GM19395 (cell line): Measurements from ENCODE around the gene COL6A5.
"Not testable (repeated sequence)": the region's sequence is repeated elsewhere in the genome, so short reads cannot be mapped to it uniquely, and the experiment has no call there.

Source experiments
- ATAC-seq: cut with Tn5 transposase; IDR thresholded peaks from one replicate; pipeline ENCODE4 v1.9.1; 2021; ENCODE audit warnings: mild to moderate bottlenecking, moderate library complexity; ENCODE audit not compliant: unreplicated experiment

COL6A5 gene

DNA sequence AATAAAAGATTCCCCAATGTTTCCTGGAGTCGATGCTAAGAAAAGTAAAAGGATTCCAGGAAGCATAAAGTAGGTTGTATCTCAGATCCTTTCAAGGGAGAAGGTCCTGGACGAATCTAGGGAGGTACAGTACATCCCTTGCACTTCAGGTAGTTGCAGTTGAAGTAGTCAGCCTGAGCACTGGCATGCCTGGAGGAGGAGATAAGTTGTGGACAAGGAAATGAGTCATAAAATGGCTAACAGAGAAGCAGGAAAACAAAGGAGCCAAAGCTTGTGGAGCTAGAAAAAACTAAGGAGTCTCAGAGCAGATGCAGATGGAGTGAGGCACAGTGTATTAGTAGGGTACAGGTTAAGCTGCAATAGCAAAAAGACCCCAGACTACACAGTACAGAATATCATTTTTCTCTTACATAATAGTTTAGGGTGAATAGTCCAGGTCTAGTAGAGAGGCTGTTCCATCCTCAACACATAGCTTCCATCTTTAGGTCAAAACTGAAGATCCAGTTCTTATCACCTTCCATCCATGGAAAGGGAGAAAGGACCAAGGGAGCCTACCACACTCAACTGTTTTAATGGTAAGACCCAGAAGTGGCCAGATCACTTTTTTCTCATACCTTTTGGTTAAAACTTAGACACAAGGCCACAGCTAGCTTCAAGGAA is 41.3 kb downstream of the COL6A5 start:
- no peak for ATAC-seq

DNA sequence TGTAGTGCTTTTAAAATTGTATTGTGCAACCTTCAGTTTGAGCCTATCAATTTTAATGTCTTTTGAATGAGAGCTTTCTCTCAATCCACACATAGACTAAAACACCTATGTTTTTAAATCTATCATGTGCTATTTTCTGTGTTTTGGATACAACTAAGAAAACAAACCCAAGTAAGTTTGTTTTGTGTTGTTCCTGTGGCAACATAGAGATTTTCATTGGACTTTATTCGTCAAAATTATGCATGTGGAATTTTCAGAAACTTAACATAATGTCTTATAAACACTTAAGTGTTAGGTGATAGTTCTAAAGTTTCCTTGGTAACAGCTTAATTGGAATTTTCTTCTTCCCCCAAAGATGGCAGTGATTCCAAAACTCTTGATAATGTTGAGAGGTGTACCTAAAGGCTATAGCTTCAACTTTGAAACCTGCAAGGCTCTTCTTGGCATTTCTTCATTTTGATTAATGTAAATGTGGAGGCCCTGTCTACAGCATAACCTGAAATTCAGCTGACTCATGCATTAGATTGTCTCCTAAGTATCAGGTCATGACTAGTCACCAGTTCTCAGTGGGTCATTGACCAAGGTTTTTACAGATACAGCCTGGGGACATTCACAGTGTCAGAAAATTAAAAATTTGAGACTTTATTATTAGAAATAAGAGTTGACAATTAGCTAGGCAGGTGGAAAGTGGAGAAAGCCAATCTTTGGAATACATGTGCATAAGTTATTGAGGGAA is 44.4 kb downstream of the COL6A5 start:
- no peak for ATAC-seq

DNA sequence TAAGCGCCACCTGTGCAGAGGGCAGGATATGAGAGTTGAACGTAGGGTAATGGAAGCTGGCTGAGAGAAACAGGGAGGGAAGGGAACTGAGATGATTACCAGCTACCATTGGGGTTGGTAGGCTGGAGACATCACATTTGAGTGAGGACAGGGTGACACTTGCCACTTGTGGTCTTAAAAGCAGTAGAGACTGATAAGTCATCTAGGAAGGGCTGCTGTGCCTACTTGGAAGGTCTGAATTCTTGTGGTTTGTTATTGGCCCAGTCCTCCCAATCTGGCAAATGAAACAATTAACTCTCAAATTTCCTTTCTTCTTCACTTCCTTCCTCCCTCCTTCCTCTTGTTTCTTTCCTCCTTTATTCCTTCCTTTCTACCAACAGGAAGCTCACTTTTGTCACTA is 46.8 kb downstream of the COL6A5 start:
- ATAC-seq, result no peak

DNA sequence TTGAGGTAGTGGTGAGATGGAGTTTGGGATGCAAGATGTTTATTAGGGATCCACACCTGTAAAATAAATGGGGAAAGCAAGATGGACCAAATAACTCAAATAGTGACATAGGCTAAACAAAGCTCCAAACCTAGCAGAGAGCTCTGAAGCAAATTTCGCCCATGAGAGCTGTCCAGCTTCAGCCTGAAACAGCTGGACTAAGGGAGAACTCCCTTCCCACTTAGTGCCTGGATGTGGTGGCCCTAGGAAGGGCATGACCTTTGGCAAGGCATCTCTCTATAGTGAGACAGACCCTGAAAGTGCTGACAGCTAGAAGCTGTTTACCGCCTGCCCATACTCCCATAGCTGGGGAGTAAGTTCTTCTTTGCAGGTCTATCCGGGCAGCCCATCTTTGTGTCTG is 48.1 kb downstream of the COL6A5 start:
- ATAC-seq, result no peak

DNA sequence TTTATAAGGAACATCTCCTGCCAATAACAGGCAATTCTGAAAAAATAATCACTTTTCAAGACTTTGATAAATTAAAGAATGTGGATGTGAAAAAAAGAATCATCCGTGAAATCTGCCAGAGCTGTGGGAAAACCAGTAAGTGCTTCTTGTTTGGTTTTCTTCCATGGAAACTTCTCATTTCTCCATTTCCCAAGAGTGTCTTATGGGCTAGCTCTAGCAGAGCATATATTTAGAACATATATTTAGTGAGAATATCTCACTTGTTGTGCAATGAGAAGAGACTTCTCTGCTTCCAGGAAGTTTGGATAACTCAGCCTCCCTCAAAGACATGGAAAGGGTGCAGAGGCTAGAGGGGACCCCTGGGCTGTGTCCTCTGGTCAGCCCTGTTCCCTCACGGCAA is 49.9 kb downstream of the COL6A5 start:
- no peak for ATAC-seq

DNA sequence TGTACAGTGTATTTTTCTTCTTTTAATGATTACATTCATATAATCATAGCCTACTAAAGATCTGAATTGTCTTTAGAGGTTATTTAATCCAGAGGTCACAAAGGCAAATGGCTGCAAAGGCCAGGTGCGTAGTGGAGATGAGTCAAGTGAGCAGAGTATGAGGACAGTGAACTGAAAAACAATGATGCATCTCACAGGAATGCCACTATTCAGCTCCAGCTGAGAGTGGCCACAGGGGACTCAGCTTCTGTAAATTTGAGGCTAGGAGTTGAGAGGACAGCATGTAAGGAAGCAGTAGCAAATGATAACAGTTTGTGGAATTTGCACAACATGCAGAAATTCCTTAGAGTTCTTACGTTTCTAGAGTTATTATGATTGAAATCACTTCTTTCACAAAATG is 50.4 kb downstream of the COL6A5 start:
- ATAC-seq, result no peak

DNA sequence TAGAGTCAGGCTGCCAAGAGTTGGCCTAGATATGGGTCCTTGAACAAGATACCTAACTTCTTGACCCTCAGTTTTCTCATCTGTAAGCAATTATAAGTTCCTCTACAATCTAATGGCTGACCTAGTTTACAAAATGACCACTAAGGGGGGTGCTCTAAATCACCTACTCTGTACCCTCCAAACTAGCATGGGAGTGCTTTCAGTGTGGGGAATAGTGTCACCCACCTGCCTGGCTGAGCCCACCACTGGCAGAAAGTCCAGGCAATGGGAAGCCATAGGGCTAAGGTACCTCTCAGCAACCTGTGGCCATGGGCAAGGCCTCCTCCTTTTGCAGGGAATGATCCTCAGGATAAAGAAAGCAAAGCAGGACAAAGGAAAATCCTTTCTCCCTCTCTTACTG is 58.9 kb downstream of the COL6A5 start:
- no peak for ATAC-seq

DNA sequence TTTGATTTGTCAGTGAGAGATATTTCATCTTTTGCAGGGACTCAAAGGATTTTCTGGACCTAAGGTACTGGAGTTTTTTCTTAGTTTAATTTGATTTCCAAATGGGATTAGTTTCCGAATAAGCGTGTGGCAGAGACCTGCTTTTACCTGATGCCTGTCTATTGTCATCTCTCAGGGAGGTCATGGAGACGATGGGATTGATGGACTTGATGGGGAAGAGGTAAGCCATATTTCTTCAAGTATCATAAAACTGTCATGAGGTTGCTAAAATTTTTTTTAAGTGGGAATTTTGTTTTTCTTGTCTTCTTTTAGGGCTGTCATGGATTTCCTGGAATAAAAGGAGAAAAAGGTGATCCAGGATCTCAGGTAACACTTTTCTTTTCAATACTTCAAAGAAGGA is 60.5 kb downstream of the COL6A5 start:
- ATAC-seq, result no peak

DNA sequence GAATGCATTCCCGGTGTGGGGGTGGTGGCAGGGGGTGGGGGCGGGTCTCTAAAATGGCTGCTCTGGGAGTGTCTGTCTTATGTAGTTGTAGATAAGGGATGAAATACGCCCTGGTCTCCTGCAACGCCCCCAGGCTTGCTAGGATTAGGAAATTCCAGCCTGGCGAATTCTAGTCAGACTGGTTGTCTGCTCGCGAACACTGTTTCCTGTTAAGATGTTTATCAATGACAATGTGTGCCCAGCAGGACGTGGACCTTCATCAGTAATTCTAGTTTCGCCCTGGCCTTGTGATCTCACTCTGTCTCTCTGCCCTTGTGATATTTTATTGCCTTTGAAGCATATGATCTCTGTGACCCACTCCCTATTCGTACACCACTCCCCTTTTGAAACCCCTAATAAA is 62.8 kb downstream of the COL6A5 start:
- ATAC-seq, result not testable (repeated sequence)

DNA sequence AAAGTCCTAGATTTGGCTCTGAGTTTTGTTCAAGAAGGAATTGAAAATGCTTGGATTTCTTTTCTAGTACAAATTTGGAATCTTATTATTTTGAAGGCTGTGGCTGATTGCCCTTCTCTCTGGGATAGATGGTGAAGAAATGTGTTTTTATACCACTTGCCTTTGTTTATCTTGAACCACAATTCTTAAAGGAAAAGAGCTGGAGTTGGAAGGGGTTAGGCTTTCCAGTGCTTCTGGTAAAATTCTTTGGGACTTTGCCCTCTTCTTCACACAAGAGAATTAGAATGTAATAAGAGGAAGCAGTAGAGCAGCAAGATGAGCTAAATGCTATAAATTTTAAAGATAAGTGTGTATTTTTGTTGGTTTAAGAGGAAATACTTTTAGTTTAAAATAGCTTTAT is 65.8 kb downstream of the COL6A5 start:
- no peak for ATAC-seq

DNA sequence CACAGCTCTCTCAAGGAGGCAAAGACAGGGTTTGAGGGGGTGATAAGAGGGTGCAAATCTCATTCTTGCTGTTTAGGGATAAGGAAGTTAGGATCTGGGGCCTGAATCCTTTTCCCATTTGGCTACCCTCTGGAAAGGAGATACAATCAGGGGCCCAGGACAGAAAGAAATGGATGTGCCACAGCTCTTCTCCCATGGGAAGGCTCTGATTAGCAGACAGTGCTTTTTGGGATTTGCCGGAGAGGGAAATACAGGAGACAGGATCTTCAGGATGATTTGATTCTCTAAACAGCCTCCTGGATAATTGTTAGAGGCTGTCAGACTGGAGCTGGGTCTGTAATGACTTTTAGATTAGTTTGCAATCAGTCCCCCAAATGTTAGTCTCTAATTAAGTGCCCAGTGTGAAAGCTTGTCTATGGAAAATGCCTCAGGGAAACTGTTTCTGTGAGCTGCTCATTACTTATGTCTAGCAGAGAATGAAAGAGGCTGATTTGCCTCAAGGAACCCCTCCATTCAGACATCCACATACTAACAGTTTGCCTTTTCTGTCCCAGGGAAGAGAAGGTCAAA is 67.6 kb downstream of the COL6A5 start:
- ATAC-seq, result no peak

DNA sequence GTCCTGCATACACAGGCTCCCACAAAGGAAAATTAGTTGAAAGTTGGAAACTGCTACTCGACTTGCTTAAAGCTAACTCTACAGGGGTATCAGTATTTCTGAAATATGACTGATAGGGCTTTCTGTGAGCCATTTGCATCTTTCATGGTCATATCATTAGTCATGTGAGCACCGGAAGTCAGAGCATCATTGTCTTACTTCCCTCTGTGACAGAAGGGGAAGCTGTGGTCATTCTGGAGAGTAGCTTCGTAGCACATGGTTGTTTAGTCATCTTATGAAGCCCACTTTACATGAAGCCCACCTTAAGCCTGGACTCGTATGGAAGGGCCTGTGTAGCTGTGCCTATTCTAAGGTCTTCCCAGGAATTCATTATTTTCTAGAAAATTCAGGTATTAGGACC is 69.0 kb downstream of the COL6A5 start:
- ATAC-seq, result peak; percentile 54

DNA sequence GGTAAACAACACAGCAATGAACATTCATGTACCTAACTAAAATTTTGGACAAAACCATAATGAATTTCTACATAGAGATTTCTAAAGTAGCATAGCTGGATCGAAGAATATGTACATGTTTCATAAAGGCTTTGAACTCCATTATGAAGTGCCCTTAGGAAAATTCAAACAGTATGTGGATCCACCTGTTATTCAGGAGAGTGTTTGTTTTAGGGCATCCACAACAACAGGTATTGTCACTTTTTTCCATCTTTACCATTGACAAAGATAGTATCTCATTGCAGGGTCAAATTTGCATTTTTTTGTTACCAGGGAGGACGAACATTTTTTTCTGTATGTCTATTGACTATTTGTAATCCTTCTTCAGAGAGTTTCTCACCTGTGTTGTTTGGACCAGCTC is 75.0 kb downstream of the COL6A5 start:
- no peak for ATAC-seq

DNA sequence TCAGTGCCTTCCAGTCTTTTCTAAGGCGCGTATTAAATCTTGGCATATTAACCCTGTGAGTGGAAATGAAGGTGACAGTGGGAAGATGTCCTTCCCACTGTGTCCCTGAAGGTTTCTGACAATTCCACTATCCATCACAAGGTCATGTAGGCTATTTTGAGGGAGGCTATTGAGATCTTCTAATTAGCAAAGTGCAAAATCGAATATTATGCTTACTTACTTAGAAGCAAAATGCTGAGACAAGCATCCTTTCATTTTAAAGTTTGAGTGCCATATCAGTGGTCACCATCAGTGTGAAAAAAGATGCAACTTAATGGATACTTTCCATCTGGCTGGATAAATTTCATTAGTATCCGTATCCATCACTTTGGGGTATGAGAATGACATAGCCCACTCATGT is 77.6 kb downstream of the COL6A5 start:
- no peak for ATAC-seq

DNA sequence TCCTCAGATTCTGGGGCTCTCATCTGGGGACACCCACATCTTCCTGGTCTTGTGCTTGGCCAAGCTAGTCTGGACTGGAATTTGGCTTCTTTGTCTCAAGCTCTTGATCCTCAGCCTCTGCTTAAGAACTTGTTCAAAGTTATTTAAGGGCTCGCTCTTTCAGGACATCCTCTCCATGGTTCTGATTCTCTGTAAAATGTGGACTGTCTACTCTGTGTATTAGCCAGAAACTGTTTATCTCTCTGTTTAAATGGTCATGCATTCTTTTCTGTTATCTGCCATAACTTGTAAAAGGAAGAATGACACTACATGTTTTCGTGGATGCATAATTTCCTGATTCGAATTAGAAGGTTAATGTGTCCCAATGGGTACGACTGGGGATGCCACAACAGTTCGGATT is 79.4 kb downstream of the COL6A5 start:
- no peak for ATAC-seq

DNA sequence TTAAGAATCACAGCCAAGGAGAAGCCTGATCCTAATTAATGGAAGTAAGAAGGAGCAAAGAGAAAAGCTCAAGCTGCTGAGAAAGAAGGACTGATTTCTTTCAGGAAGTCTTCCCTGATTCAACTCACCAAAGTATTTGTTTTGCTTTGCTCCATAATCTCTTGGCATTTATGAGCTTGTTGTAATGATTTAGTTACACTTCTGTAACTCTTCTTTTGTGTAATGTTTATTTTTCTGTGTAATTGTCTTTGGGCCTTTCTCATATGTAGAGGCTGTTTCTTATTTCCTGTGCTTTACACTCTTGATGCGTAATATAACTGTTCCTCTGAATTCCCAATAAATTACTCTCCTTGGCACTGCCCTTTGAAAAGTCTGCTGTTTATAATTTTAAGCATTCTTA is 80.0 kb downstream of the COL6A5 start:
- ATAC-seq, result no peak

DNA sequence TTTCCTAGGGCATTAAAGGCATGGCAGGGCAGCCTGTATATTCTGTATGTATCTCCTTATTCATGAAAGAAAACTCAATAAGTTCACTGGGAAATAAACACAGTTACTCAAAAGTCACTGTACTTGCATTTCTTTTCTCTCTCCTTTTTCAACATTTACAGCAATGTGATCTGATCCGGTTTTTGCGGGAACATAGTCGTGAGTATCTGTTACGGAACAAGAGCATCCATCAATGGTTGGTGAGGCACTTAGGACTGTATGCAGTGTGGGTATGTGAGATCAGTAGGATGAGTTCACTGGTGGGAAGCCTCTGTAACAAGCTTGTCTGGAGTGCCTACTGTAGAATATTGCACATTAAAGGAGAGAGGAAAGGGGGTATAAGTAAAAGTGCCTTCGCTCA is 80.7 kb downstream of the COL6A5 start:
- ATAC-seq, result no peak

DNA sequence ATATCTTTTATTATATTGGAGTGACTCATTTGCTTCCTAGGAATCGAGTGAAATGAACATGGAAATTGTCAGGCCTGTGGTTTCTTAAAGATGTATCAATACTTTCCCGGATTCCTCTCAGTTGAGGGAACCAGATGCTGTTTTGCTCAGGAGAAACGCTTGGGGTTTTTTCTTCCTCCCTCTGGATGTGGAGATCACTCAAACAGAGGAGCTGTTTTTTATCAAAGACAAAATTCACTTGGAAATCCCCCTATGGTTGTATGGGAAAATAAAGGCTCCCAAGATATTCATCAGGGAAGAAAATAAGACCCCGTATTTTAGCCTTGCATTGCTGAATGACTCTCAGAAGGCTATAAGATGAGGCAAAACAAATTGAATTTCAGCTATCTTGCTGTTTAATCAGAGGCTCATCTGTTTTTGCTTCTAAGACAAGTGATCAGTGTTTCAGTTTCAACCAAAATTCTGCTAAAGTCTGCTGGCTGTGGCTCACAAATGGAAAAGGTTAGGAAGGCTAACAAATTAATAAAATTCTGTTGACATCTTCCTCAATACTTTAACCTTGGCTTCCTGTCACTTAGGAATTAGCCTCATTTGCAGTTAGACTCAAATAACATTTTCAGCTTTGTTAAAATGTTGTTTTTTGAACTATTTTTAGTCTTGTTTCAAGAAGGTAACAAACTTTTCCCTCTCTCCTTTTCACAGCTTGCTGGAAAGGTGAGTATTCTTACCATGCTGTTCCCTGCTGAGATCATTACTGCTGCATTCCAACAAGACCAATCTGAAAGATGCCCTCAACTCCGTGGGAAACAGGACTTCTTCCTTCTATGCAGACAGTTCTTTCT is 83.6 kb downstream of the COL6A5 start:
- ATAC-seq, result no peak

DNA sequence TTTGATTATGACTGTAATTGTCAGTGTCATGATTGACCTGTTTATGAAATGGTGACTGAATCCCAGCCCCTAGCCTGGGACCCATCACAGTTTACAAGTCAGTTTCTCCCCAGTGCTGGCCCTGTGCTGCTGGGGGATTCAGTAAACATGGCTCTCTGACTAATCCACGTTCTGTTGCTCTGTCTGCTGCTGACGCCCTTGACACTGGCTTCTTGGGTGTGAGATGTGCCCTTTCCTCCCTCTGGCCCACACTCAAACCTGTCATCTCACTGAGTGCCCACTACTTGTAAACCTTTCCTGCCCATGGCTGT is 84.2 kb downstream of the COL6A5 start:
- no peak for ATAC-seq

DNA sequence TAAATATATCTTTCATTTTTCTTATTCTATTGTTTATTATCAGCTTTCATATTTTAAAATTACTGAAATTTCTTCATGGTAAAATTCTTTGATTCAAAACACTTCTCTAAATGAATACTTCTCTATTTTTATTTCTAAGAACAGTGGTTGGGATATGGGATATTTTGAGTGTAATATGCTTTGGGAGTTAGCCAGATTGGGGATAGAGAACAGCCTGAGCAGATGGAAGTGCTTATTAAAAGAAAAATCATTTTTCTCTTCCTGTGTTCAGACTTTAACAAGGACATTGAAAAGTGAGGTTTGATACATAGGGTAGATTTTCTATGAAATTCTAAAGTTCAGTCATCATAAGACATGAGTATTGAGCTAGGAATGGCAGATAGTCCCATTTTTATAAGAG is 84.8 kb downstream of the COL6A5 start:
- no peak for ATAC-seq

DNA sequence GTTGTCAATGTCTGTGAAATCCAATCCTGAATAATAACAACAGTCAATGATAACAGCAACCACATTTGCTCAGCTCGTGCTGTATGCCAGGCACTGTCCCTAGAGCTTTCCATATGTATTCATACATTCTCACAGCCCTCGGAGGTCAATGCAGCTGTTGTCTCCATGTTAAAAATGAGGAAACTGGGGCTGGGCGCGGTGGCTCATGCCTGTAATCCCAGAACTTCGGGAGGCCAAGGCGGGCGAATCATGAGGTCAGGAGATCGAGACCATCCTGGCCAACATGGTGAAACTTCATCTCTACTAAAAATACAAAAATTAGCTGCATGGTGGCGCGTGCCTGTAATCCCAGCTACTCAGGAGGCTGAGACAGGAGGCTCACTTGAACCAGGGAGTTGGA is 86.6 kb downstream of the COL6A5 start:
- ATAC-seq, result not testable (repeated sequence)

DNA sequence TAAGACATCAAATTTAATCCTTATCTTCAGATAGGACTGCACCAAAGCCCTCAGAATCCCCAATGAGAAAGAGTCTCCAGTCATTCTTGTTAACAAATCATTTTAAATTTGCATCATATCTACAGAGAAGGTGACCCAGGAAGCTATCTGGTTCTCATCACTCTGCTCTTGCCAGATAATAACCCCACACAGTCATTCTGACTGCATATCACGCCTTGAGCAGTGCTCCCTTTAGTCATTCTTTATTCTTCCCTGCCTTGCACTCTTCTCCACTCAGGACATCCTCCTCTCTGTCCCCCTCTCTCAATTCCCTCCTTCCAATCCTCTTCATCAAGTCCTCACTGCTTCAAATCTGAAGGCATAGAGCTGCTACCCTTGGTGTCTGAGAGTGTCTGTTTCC is 87.8 kb downstream of the COL6A5 start:
- no peak for ATAC-seq
